HFF-Myc (cell line): ENCODE results near the gene EWSR1.

Experiments used
- DNase-seq: peaks from one replicate; pipeline ENCODE4 v3.0.0-alpha.2; 2011; ENCODE audit warnings: low read depth; ENCODE audit errors: extremely low read depth
- H3K4me3 ChIP-seq: replicated peaks from 2 replicates; pipeline ENCODE4 v1.5.1; 2011; ENCODE audit warnings: low read depth, mild to moderate bottlenecking, control low read depth, low read length
- CTCF ChIP-seq: IDR thresholded peaks from 2 replicates; pipeline ENCODE4 v1.5.1; 2012; ENCODE audit warnings: mild to moderate bottlenecking, low read depth, low read length, control low read depth; ENCODE audit errors: missing control alignments

EWSR1 gene

GRCh38 chr22:29253561-29254285 is 14.3 kb upstream of the EWSR1 start:
- no peak for TF ChIP-seq CTCF
- no peak overlapping the region for H3K4me3 ChIP-seq
- DNase-seq = no peak

DNA sequence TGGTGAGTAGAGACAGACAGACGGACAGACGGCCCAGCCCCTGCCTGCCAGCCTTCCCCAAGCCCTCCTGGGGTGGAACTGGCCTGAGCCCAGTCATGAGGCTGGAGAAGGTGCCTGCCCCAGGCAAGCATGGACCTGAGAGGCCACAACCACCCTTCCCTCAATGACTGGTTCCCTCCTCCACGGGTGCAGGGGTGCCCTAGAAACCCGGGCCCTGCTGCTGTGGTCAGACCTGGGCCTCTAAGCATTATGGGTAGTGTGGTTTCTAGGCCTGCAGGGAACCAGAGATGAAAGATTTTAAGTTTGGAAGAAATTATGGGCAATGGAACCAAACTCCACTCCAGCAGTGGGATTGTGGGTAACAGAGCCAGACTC is 13.8 kb upstream of the EWSR1 start:
- no peak for DNase-seq
- H3K4me3 ChIP-seq = no peak overlapping the region
- TF ChIP-seq CTCF = no peak

GRCh38 chr22:29255064-29255621 is 12.9 kb upstream of the EWSR1 start:
- DNase-seq = no peak
- no peak for TF ChIP-seq CTCF

GRCh38 chr22:29256606-29257325 is 11.3 kb upstream of the EWSR1 start:
- no peak for TF ChIP-seq CTCF
- no peak overlapping the region for H3K4me3 ChIP-seq
- DNase-seq = no peak

More at GRCh38 chr22:29255064-29255621, 12.9 kb upstream of the EWSR1 start:
- H3K4me3 ChIP-seq = no peak overlapping the region

GRCh38 chr22:29257751-29258181 is 10.3 kb upstream of the EWSR1 start:
- H3K4me3 ChIP-seq = no peak overlapping the region
- TF ChIP-seq CTCF = no peak
- DNase-seq = no peak

DNA sequence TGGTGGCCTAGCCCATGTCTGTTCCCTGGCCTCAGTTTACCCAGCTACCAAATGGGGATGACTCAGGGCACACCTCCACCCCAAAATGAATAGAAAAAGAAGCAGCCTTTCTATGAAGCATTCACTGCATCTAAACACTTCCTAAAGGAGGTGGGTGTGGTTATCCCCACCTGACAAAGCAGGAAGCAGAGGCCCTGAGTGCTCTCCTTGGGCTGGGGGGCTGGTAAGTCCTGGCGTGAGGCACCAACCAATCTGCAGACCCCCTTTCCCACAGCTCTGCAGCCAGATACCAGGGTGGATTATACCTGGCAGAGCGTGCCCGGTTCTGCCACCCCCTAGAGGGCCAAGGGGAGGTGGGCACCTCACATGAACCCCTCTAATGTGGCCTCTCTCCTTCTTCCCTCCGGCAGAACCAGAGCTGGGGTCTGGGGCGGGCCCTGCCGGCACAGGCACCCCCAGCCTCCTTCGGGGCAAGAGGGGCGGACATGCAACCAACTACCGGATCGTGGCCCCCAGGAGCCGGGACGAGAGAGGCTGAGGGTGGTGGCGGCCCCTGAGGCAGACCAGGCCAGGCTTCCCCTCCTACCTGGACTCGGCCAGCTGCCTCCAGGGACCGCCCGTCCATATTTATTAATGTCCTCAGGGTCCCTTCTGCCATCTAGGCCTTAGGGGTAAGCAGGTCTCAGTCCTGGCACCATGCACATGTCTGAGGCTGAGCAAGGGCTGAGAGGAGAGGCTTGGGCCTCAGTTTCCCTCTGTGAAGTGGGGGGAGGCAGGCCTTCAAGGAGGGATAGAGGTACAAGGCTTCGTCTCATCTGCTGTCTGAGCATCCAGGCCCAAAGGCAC is 9.4 kb upstream of the EWSR1 start:
- no peak for TF ChIP-seq CTCF
- DNase-seq = no peak
- H3K4me3 ChIP-seq = no peak overlapping the region
